UCSD-AML1 (cell line): ENCODE measurements around the gene TMEM205.
"Not testable (repeated sequence)": the region's sequence is repeated elsewhere in the genome, so short reads cannot be mapped to it uniquely, and the experiment has no call there.

ENCODE experiments used
- DNase-seq: peaks from one replicate; lab custom pipeline; 2025; ENCODE audit not compliant: unreplicated experiment; lab: John Stamatoyannopoulos, UW

Gene TMEM205

DNA sequence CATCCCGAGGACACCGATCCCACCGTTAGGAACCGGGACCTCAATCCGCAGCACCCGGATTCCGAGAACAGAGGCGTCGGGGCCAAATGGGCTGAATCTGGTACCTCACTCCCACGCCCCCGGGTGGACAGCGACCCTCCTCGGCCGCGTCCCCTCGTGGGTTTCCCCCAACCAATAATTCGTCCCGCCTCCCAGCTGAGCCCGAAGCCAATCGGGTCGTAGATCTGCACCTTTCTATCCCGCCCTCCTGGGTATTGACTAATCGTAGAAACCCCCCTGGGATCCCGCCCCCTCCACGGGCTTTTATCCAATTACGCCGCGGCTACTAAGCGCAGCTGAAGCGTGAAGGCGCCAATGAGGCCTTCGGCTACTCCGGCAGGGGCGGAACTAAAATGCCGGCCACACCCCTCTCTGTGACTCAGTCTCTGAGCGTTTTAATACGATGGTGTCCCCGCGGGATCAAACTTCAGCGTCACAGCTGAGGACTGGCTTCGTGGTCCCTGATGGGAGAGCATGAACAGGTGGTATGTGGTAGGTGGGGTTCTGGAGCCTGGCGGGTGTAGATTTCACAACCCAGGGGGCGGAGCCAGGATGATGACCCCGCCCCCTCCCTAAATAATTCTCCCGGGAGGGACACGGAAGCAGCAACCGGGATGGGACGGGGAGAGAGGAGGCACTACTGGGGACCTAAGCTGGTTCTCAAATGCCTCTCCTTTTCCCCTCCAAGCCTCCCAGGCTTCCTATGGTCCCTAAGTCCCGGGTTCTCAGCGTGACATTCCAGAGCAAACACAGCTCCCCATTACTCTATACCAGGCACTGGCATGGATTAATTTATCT lies at the start of gene TMEM205, which contains the start of gene CCDC159:
TSS of gene TMEM205 (minus strand) at position 165 of the 837 bp plus-strand sequence. CDS start 649 bp downstream, outside the sequence.
TSS of gene CCDC159 (plus strand) at position 416 of the 837 bp plus-strand sequence. CDS start at position 504, 88 bp downstream.
- peak; percentile 97 for DNase-seq

GRCh38 chr19:11390933-11391680 lies 45.0 kb upstream of the TMEM205 start:
- no peak for DNase-seq

DNA sequence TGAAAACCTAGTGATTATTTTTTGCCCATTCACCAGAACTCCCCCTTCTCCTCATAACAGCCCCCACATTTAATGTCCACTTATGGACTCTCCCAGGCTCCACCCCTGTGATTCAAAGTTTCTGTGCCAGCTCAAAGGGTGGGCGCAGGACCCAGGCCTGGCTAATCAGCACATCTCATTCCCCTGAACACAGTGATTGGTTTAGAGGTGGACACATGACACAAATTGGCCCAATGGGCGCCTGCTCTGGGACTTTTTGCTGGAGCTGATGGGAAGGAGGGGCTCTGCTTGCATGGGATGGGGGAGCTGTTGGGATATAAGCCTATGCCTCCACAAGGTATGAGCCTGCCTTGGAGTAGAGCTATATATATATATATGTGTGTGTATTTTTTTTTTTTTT lies 44.3 kb upstream of the TMEM205 start:
- DNase-seq, result no peak

DNA sequence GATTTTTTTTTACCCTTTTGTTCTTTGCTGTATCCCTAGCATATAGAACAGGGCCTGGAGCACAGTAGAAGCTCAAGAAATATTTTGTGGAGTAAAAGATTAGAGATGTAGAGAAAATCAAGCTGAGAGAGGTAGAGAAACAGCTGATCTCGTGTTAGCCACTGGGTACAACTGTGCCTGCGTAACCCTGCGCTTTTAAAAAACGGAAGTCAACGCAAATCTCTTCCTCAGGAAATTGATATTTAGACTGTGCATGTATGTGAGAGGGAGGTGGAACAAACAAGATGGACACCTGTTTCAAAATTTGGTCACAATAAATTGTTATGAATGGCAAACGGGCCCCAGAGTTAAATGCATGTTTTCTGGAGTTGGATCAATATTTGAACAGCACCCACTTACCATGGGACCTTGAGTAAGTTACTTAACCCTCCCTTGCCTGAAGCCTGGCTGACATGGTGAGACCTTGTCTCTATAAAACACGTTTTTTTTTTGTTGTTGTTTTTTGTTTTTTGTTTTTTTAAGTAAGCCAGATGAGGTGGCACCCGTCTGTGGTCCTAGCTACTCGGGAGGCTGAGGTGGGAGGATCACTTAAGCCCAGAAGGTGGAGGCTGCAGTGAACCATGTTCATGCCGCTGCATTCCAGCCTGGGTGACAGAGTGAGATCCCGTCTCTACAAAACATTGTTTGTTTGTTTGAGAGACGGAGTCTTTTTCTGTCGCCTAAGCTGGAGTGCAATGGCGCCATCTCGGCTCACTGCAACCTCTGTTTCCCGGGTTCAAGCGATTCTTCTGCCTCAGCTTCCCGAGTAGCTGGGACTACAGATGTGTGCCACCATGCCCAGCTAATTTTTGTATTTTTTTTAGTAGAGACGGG lies 41.3 kb upstream of the TMEM205 start:
- DNase-seq, result no peak

- no peak for DNase-seq
These were observed 38.7 kb upstream of the TMEM205 start for GRCh38 chr19:11384778-11385129.

DNA sequence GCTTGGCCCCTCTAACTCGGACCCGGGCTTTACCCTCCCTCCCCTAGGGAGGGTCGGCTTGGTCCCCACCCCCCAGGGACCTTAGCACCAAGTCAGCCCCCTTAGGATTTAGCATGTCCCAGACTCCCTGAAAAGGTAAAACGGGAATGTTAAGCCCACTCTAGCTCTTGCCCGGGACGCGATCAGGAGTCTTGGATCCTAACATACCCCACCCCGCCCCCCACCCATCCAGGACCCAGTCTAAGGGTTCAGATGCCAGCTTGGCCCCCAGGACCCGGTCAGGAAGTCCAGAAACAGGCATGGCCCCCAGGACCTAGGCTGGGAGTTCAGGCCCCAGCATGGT lies 37.6 kb upstream of the TMEM205 start:
- no peak for DNase-seq

DNA sequence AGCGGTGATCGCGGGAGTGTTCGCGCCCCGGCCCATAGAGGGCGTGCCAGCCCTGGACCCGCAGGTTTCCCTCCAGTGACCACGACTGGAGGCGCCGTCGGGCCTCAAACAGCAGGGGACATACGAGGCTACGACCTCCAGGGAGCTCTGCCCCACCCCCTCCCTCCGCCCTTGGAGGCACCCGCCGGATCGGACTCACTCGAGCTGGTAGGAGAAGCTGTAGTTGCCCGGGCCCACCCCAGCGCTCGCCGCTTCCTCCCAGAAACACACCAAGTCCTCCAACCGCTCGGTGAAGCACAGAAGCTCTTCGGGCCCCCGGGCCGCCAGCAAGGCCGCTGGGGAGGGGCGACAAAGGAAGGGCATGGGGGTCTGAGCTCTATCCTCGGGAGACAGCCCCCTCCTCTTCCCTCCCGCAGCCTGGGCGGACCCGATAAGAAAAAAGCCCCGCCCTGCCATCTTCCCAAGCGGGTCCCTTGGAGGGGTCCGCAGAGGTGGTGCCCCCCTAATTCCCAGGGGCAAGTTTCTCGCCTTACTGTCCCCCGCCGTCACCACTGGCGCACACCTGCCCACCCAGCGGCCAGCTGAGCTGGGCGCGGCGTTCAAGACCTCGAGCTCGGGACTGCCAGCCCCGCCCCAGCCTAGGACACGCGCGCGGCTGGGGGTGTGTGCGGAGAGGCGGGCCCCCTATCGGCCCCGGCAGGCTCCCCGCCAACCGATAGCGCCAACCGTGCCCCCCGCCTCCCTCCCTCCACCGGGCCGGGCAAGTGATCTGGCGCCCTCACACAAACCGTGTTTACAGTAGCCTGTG lies 37.0 kb upstream of the TMEM205 start:
- peak; percentile 77 for DNase-seq

- DNase-seq, result peak; percentile 90
These were observed 34.8 kb upstream of the TMEM205 start for GRCh38 chr19:11380653-11381537.

- DNase-seq, result no peak
These were observed 33.8 kb upstream of the TMEM205 start for GRCh38 chr19:11379857-11380350.

DNA sequence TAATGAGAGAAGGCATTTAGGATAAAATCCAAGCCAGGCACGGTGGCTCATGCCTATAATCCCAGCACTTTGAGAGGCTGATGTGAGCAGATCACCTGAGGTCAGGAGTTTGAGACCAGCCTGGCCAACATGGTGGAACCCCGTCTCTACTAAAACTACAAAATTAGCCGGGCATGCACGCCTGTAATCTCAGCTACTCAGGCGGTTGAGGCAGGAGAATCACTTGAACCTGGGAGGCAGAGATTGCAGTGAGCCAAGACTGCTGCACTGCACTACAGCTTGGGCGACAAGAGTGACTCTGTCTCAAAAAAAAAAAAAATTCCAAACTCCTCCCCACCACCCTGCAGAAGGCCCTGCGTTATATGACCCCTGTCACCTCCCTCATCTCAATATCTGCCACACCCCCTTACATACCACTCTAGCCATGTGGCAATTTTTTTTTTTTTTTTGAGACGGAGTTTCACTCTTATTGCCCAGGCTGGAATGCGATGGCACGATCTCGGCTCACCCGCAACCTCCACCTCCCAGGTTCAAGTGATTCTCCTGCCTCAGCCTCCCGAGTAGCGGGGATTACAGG lies 33.3 kb upstream of the TMEM205 start:
- not testable (repeated sequence) for DNase-seq

DNA sequence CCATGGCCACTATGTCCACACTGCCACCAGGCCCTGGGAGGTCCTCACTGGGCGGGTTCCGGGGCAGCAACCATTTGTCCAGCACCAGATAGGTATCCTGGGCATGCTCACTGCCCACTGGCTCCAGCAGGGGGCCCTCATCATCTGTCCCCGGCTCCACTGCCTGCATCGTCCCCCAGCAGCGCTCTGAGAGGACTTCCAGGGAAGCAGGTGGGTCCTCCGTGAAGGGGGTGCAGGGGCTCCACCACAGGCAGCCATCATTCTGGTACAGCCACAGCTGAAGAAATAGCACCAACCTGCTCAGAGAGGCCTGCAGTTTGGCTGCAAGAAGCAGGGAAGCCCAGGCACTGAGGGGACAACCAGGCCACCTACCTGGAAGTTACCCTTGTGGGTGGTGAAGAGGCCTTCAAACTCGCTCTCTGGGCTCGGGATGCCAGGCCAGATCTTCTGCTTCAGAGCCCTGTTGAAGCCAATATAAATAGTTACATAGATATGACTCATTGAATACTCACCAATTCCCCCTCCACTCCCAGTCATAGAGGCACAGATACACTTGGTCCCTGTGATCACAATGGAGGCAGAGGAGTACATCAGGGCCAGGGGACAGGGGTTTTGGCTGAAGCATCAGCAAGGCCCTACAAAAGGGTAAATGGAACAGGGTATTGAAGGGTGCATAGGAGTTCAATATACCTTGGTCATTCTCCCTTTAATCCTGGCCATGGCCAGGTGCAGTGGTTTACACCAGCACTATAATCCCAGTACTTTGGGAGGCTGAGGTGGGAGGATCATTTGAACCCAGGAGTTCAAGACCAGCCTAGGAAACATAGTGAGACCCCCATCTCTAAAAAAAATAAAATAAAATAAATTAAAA lies 32.5 kb upstream of the TMEM205 start:
- DNase-seq, result peak; percentile 55

- no peak for DNase-seq
These were observed 31.7 kb upstream of the TMEM205 start for GRCh38 chr19:11377756-11378155.

- DNase-seq, result peak; percentile 26
These were observed 31.2 kb upstream of the TMEM205 start for GRCh38 chr19:11377237-11377636.

- peak; percentile 80 for DNase-seq
These were observed 29.3 kb upstream of the TMEM205 start for GRCh38 chr19:11375143-11375948.

DNA sequence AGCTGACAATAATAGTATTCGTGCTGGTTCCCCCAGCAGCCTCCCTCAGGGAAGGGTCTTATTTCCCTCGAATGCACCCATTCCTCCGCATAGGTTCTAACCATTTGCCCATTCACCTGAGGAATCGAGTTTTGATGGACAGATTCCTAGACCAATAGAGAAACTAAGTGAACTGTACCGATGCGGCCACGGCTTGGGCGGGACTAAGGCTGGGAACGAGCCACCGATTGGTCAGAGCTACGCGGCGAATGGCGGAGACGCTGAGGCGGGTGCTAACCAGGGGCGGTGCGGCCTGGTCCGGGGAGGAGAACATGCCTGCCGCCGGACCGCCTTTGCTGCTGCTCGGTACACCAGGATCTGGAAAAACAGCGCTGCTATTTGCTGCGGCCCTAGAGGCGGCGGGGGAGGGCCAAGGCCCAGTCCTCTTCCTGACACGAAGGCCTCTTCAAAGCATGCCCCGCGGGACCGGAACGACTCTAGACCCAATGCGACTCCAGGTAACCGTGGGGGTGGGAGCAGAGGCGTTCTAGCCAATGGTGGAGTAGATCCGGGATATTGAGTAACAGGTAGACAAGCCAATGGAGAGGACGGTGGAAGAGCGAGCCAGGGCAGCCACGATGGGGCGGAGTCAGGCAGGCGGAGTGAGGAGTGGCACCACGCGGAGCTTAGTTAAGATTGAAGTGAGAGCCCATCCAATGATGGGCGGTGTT lies 28.5 kb upstream of the TMEM205 start, which contains the start of gene SWSAP1:
TSS of gene SWSAP1 (plus strand) at position 234 of the 710 bp plus-strand sequence. CDS start at position 249, 15 bp downstream.
- peak; percentile 99 for DNase-seq

DNA sequence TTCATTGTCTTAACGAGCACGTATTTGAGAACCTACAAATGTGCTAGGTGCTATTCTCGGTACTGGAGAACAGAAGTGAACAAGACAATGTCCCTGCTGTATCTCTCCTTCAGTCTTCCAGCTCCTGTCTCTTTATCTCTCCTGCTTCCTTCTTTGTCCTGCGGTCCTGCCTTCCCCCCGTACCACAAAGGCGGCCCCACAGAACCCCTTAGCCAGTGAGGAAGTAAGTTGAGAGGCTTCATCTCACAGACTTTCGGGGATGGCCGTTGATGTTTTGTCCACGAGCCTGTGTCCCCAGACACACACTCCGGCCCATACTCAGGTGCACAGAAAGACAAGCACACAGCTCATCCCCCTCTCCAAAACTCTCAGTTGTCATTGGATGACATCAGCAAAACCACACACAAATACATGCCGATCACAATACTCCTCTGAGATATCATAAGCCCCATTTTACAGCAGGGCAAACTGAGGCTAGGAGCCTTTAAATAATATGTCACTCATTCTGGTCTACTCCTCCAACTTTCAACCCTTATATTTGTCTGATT lies 27.9 kb upstream of the TMEM205 start:
- peak; percentile 32 for DNase-seq
